ENCODE measurements around the gene TAGLN3.

The TAGLN3 gene

DNA sequence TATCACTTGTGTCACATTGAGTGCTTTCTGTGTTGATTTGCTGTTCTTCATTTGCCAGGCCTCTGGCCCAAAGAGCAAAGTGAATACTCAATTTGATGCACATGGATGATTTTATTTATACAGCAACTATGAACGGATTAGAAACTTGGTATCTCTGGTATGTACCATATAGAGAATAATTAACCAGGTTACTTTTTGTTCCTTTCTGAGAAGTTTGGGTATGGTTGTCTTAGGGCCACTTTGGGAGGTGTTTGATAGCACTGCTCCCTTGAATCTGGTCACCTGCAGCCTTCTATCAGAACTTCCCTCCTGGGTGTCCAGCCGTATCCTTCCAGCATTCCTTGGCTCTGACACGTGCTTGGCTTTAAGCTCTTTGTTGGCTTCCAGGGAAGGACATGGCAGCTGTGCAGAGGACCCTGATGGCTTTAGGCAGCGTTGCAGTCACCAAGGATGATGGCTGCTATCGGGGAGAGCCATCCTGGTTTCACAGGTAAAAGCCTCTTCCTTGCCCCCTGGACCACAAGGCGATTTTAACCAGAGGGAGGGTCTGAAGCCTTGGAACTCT, 12.7 kb downstream of the TAGLN3 start:
- H3K4me3 Mint-ChIP-seq: no peak overlapping the region
- H3K27ac Mint-ChIP-seq: no peak overlapping the region
- H3K27me3 Mint-ChIP-seq (ENCODE audit: low read depth): no peaks in the 10 kb centered on the region
- H3K9me3 Mint-ChIP-seq: no peaks in the 10 kb centered on the region
- H3K4me1 Mint-ChIP-seq (ENCODE audit: low read depth): peaks cover 20% of the 10 kb centered on the region
- no peaks in the 10 kb centered on the region for H3K36me3 Mint-ChIP-seq (ENCODE audit: low read depth)

DNA sequence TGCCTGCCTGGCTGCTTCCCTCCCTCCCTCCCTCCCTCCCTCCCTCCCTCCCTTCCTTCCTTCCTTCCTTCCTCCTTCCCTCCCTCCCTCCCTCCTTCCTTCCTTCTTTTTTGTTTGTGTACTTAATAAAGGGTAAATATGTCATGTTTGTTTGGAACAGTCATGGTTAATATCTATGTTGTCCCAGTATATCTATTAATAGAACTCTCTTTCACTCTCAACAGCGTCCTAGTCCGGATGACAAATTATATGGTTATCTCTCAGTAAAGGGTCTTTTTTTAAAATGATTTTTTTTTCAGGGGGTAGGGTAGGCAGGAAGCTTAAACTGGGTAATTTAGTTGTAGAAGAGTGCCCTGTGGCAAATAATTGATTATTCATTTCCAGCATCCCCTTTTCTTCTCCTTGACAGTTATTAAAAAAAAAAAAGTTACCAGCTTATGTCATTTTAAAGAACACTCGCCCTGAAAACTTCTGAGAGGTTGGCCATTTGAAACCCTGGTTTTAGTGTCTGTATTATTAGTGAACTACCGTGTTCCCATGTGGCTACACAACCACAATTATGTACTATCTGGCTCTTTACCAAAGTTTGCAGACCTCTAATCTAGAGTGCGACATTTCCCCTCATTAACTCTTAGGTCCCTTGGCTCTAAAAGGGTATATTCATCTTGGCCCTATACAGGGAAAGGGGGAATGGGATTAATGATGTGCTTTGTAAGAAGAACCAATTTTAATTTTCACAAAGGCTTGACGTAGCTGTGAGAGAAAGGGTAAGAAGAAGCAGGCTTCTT, 13.7 kb downstream of the TAGLN3 start:
- H3K27ac Mint-ChIP-seq: no peak overlapping the region
- peaks cover 20% of the 10 kb centered on the region for H3K4me1 Mint-ChIP-seq (ENCODE audit: low read depth)
- no peak overlapping the region for H3K4me3 Mint-ChIP-seq
- no peaks in the 10 kb centered on the region for H3K36me3 Mint-ChIP-seq (ENCODE audit: low read depth)
- no peaks in the 10 kb centered on the region for H3K27me3 Mint-ChIP-seq (ENCODE audit: low read depth)
- no peaks in the 10 kb centered on the region for H3K9me3 Mint-ChIP-seq

DNA sequence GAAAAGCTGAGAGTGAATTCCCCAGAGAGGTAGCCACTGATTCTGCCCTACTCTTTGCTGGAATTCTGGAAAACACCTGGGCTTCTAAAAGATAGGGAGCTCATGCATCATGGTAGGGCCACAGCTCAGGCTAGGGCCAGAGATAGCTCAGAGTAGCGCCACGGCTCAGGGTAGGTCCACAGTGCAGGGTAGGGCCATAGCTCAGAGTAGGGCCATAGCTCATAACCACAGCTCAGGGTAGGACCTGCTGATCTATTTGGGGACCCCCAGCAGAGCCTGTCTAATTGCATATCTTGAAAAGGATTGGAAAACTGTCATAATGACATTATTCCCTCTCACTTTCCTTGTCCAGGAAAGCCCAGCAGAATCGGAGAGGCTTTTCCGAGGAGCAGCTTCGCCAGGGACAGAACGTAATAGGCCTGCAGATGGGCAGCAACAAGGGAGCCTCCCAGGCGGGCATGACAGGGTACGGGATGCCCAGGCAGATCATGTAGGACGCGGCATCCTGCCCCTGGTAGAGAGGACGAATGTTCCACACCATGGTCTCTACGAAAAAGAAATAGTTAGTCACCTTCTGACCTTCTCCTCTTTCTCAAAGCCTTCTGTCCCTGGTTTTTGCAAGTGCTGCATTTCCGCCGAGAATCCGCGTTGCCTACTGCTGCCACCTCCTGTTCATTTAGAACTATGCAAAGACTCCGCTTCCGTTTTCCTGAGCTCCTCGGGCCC, 14.5 kb downstream of the TAGLN3 start:
- Mint-ChIP-seq H3K9me3 (no peaks in the 10 kb centered on the region), H3K27me3 (ENCODE audit: low read depth) (no peaks in the 10 kb centered on the region), H3K4me1 (ENCODE audit: low read depth) (peaks cover 20% of the 10 kb centered on the region), H3K36me3 (ENCODE audit: low read depth) (no peaks in the 10 kb centered on the region), H3K27ac (peak overlapping the region; percentile 6), H3K4me3 (peak overlapping the region; percentile 16)

DNA sequence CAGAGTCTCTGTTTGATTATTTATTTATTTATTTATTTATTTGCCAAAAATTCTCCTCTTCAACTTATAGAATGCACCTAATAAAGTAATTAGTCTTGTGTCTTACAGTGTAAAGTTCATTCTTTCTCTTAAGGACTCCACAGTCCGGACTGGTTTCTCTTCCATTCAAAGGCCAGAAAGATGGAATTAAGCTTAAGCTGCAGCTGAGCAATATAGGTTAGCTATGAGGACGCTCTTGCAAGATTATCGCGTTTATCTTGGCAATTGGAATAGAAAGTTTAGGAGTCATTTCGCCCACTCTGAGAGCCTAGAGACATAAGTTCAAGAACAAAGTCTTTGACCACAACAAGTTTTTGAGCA, 15.0 kb downstream of the TAGLN3 start:
- Mint-ChIP-seq H3K4me1 (ENCODE audit: low read depth) (peaks cover 18% of the 10 kb centered on the region), H3K4me3 (no peak overlapping the region), H3K27me3 (ENCODE audit: low read depth) (no peaks in the 10 kb centered on the region), H3K27ac (no peak overlapping the region), H3K36me3 (ENCODE audit: low read depth) (no peaks in the 10 kb centered on the region), H3K9me3 (no peaks in the 10 kb centered on the region)

GRCh38 chr3:112017091-112017490, 18.4 kb downstream of the TAGLN3 start:
- H3K27me3 Mint-ChIP-seq (ENCODE audit: low read depth): peaks cover 3% of the 10 kb centered on the region
- H3K36me3 Mint-ChIP-seq (ENCODE audit: low read depth): no peaks in the 10 kb centered on the region
- peaks cover 21% of the 10 kb centered on the region for H3K4me1 Mint-ChIP-seq (ENCODE audit: low read depth)
- H3K4me3 Mint-ChIP-seq: no peak overlapping the region
- no peaks in the 10 kb centered on the region for H3K9me3 Mint-ChIP-seq
- no peak overlapping the region for H3K27ac Mint-ChIP-seq

- H3K27me3 Mint-ChIP-seq (ENCODE audit: low read depth): peaks cover 3% of the 10 kb centered on the region
- H3K4me1 Mint-ChIP-seq (ENCODE audit: low read depth): peaks cover 8% of the 10 kb centered on the region
- H3K27ac Mint-ChIP-seq: no peak overlapping the region
- no peaks in the 10 kb centered on the region for H3K36me3 Mint-ChIP-seq (ENCODE audit: low read depth)
- no peak overlapping the region for H3K4me3 Mint-ChIP-seq
- no peaks in the 10 kb centered on the region for H3K9me3 Mint-ChIP-seq
Measured at GRCh38 chr3:112018712-112019111, 20.0 kb downstream of the TAGLN3 start.

GRCh38 chr3:112019716-112020115, 21.0 kb downstream of the TAGLN3 start:
- H3K4me1 Mint-ChIP-seq (ENCODE audit: low read depth): peaks cover 4% of the 10 kb centered on the region
- no peaks in the 10 kb centered on the region for H3K9me3 Mint-ChIP-seq
- no peak overlapping the region for H3K4me3 Mint-ChIP-seq
- no peaks in the 10 kb centered on the region for H3K36me3 Mint-ChIP-seq (ENCODE audit: low read depth)
- no peak overlapping the region for H3K27ac Mint-ChIP-seq
- peaks cover 3% of the 10 kb centered on the region for H3K27me3 Mint-ChIP-seq (ENCODE audit: low read depth)

- Mint-ChIP-seq H3K36me3 (ENCODE audit: low read depth) (no peaks in the 10 kb centered on the region), H3K27me3 (ENCODE audit: low read depth) (peaks cover 3% of the 10 kb centered on the region), H3K4me1 (ENCODE audit: low read depth) (peaks cover 4% of the 10 kb centered on the region), H3K4me3 (no peak overlapping the region), H3K27ac (no peak overlapping the region), H3K9me3 (no peaks in the 10 kb centered on the region)
Measured at GRCh38 chr3:112020674-112021085, 22.0 kb downstream of the TAGLN3 start.

- Mint-ChIP-seq H3K9me3 (no peaks in the 10 kb centered on the region), H3K4me3 (no peak overlapping the region), H3K27ac (no peak overlapping the region), H3K4me1 (ENCODE audit: low read depth) (no peaks in the 10 kb centered on the region), H3K27me3 (ENCODE audit: low read depth) (peaks cover 1% of the 10 kb centered on the region), H3K36me3 (ENCODE audit: low read depth) (no peaks in the 10 kb centered on the region)
Measured at GRCh38 chr3:112027142-112027541, 28.4 kb downstream of the TAGLN3 start.

DNA sequence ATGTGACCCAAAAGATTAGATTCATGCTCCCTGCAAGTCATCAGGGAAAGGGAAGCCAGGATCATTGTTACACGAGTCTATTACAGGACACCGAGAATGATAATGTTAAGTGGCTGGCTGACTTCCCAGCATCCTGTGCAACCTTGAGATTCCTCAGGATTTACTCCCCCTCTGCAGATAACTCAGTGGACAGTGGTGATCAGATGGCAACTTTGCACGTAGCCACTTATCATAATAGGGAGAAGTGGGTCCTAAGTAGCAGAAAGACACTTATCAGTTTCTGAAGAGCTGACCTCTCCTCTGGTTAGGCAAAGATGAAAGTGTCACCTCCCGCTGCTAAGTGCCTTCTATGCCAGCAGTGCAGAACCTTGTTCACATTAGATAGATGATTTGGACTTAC, 29.1 kb downstream of the TAGLN3 start:
- peaks cover 5% of the 10 kb centered on the region for H3K27me3 Mint-ChIP-seq (ENCODE audit: low read depth)
- H3K36me3 Mint-ChIP-seq (ENCODE audit: low read depth): no peaks in the 10 kb centered on the region
- H3K9me3 Mint-ChIP-seq: no peaks in the 10 kb centered on the region
- H3K27ac Mint-ChIP-seq: no peak overlapping the region
- no peaks in the 10 kb centered on the region for H3K4me1 Mint-ChIP-seq (ENCODE audit: low read depth)
- H3K4me3 Mint-ChIP-seq: no peak overlapping the region

DNA sequence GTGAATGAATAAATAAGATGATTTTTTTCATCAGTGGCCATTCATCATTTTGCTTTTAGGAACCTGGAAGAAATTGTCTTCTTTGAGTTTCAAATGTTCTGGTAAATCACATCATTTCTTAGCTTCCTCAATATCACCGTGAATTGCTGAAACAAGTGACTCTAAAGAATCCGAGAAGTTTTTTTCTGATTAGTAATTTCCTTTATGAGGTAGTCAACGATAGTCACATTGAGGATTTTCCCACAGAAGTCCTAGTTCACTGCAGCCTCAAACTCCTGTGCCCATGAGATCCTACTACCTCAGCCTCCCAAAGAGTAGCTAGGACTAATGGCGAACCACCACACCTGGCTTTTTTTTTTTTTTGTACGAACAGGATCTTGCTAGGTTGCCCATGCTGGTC, 32.2 kb downstream of the TAGLN3 start:
- Mint-ChIP-seq H3K36me3 (ENCODE audit: low read depth) (no peaks in the 10 kb centered on the region), H3K4me1 (ENCODE audit: low read depth) (no peaks in the 10 kb centered on the region), H3K4me3 (no peak overlapping the region), H3K27me3 (ENCODE audit: low read depth) (peaks cover 11% of the 10 kb centered on the region), H3K9me3 (no peaks in the 10 kb centered on the region), H3K27ac (no peak overlapping the region)

GRCh38 chr3:112032098-112032731, 33.5 kb downstream of the TAGLN3 start:
- H3K36me3 Mint-ChIP-seq (ENCODE audit: low read depth): no peaks in the 10 kb centered on the region
- no peaks in the 10 kb centered on the region for H3K9me3 Mint-ChIP-seq
- H3K27ac Mint-ChIP-seq: no peak overlapping the region
- H3K27me3 Mint-ChIP-seq (ENCODE audit: low read depth): peaks cover 11% of the 10 kb centered on the region
- H3K4me1 Mint-ChIP-seq (ENCODE audit: low read depth): no peaks in the 10 kb centered on the region
- H3K4me3 Mint-ChIP-seq: no peak overlapping the region

DNA sequence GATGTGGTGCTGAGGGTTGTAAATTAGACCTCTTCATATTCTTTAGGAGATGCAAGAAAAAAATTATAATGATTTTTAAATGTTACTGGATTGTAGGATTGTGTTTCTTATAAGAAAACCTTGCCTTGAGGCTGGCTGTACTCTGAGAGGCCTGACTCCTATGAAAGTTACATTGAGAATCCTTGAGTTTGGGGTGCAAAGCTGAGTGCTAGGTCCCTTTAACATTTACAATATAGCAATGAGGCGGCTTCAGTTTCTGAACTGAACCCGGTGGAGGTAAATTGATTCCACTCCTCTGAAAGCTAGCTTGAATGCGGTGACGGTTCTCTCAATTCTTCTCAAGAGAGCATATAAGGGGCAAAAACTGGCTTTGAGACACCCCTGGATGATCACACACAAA, 35.7 kb downstream of the TAGLN3 start, which contains the start of gene TMPRSS7:
Gene TMPRSS7, plus strand, starts transcription at position 301 of the 400 bp plus-strand sequence. CDS start 110 bp downstream, outside the sequence.
- H3K27me3 Mint-ChIP-seq (ENCODE audit: low read depth): peaks cover 11% of the 10 kb centered on the region
- H3K9me3 Mint-ChIP-seq: no peaks in the 10 kb centered on the region
- no peaks in the 10 kb centered on the region for H3K36me3 Mint-ChIP-seq (ENCODE audit: low read depth)
- no peak within 1 kb of the TSS for H3K4me3 Mint-ChIP-seq
- no peak within 1 kb of the TSS for H3K27ac Mint-ChIP-seq
- H3K4me1 Mint-ChIP-seq (ENCODE audit: low read depth): no peaks in the 10 kb centered on the region

DNA sequence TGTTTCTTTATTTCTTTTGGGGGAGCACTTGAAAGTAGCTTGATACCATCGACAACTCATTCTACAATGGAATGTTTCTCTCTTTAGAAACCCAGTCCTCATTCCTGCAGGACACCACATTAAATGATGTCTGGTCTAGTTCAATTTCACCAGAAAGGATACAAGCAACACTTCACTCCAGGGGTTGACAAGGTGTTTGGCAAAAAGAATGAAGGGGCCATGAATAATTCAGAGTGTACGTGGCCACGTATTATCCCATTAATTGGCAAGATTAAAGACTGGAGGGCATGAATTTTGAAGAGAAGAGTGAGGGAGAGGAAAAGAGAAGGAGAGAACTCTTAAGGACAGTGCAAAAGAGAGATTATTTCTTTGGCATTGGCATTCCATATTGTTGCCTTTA, 36.5 kb downstream of the TAGLN3 start:
- H3K36me3 Mint-ChIP-seq (ENCODE audit: low read depth): no peaks in the 10 kb centered on the region

More for the DNA sequence above, 36.5 kb downstream of the TAGLN3 start:
- no peaks in the 10 kb centered on the region for H3K9me3 Mint-ChIP-seq
- no peak overlapping the region for H3K4me3 Mint-ChIP-seq
- H3K27me3 Mint-ChIP-seq (ENCODE audit: low read depth): peaks cover 11% of the 10 kb centered on the region
- no peak overlapping the region for H3K27ac Mint-ChIP-seq
- H3K4me1 Mint-ChIP-seq (ENCODE audit: low read depth): no peaks in the 10 kb centered on the region

All from T-helper 1 cell treated with Interleukin-12 subunit alpha and Interleukin-12 subunit beta and Interleukin-4 antibody, amounts not matched to agents 30 μg/mL and 1 μg/mL, for 36 hours (primary cell).